Uterus (tissue), 4 donors: ENCODE data around the gene CUTA. TPM values are rescaled to one million over a fixed set of nuclear protein-coding genes. Genes with fewer than 3 reads are reported as not detected.

Experiments
- DNase-seq, 2 donors: peaks; one replicate each; pipeline ENCODE4 v3.0.0-alpha.2; 2019 to 2020
- H3K27ac ChIP-seq, 2 donors: fragments of 200-600 bp; sonication (generic); 1 replicate in 1 of 2; 2 replicates in 1 of 2; pipeline ENCODE4 v1.5.1; 2016 to 2018
- H3K27me3 ChIP-seq, 2 donors: fragments of 200-600 bp; sonication (generic); one replicate each; pipeline ENCODE4 v1.5.1; 2018 to 2019; ENCODE audit warnings: control low read depth in 1 of 2
- H3K36me3 ChIP-seq, 2 donors: fragments of 200-600 bp; sonication (generic); one replicate each; pipeline ENCODE4 v1.5.1; 2019; ENCODE audit warnings: control low read depth in 1 of 2
- H3K4me1 ChIP-seq, 2 donors: fragments of 200-600 bp; sonication (generic); one replicate each; pipeline ENCODE4 v1.5.1; 2018 to 2019; ENCODE audit warnings: control low read depth in 1 of 2
- H3K4me3 ChIP-seq, 2 donors: fragments of 200-600 bp; sonication (generic); 1 replicate in 1 of 2; 2 replicates in 1 of 2; pipeline ENCODE4 v1.5.1; 2018 to 2019; ENCODE audit warnings: mild to moderate bottlenecking in 1 of 2
- H3K9me3 ChIP-seq, 2 donors: fragments of 200-600 bp; sonication (generic); one replicate each; pipeline ENCODE4 v1.5.1; 2019; ENCODE audit warnings: control low read depth in 1 of 2
- POLR2A ChIP-seq, 2 donors: fragments of 450-650 bp; IDR thresholded peaks; one replicate each; pipeline ENCODE4 v1.6.1; 2016; ENCODE audit warnings: antibody characterized with exemption in 2 of 2, mild to moderate bottlenecking in 1 of 2, moderate library complexity in 1 of 2
- intact Hi-C: fragments of 100-400 bp; cut with DNase I; formaldehyde crosslinking; loops from one replicate; pipeline ENCODE4 v1.15.1; 2023; ENCODE audit warnings: low total_unique reads
- total RNA-seq, 4 donors: library from RNA; depleted of rRNA in 3 of 4; stranded (reverse); fragments of >200 nt in 3 of 4; gene quantifications; one replicate each; pipeline versions ENCODE4 v1.1.0 to v1.2.4, GENCODE V29; 2014 to 2023
- TF ChIP-seq, protein P1 (sequence below), 4 experiments: fragments of 200-600 bp in 2 of 4; fragments of 450-650 bp in 2 of 4; sonication (generic) in 2 of 4; IDR thresholded peaks; one replicate each; pipeline ENCODE4 v1.5.1; 2016 to 2019; ENCODE audit warnings: antibody characterized with exemption in 4 of 4, mild to moderate bottlenecking in 2 of 4, moderate library complexity in 1 of 4
- donor health status: DM: yes; HTN: yes; CAD: no.

CUTA gene
- total RNA-seq = 100 to 1,000 TPM in 1 of 4 donors, 10 to 100 TPM in 3; 10.8 to 135 (median 72.7) TPM

GRCh38 chr6:33417903-33418689, at the start of gene CUTA:
TSS of gene CUTA (minus strand) at chr6:33418107. CDS start at chr6:33418000, 107 bp downstream.
- TF ChIP-seq, protein P1, sequence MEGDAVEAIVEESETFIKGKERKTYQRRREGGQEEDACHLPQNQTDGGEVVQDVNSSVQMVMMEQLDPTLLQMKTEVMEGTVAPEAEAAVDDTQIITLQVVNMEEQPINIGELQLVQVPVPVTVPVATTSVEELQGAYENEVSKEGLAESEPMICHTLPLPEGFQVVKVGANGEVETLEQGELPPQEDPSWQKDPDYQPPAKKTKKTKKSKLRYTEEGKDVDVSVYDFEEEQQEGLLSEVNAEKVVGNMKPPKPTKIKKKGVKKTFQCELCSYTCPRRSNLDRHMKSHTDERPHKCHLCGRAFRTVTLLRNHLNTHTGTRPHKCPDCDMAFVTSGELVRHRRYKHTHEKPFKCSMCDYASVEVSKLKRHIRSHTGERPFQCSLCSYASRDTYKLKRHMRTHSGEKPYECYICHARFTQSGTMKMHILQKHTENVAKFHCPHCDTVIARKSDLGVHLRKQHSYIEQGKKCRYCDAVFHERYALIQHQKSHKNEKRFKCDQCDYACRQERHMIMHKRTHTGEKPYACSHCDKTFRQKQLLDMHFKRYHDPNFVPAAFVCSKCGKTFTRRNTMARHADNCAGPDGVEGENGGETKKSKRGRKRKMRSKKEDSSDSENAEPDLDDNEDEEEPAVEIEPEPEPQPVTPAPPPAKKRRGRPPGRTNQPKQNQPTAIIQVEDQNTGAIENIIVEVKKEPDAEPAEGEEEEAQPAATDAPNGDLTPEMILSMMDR (IDR thresholded peaks at IDR 0.05) = peak; percentile 10 to 62 (median 45)
- TF ChIP-seq POLR2A (IDR thresholded peaks at IDR 0.05) = peak; percentile 88 to 93
- Histone ChIP-seq H3K27ac (peak within 1 kb of the TSS; percentile 99), H3K4me3 (peak within 1 kb of the TSS; percentile 48 to 63), H3K4me1 (peaks cover 8 to 14% of the 10 kb centered on the region in 2 donors), H3K9me3 (no peaks in the 10 kb centered on the region), H3K27me3 (no peaks in the 10 kb centered on the region), H3K36me3 (no peaks in the 10 kb centered on the region)
- intact Hi-C loops = no loop called here
- peak; percentile 99 for DNase-seq

DNA sequence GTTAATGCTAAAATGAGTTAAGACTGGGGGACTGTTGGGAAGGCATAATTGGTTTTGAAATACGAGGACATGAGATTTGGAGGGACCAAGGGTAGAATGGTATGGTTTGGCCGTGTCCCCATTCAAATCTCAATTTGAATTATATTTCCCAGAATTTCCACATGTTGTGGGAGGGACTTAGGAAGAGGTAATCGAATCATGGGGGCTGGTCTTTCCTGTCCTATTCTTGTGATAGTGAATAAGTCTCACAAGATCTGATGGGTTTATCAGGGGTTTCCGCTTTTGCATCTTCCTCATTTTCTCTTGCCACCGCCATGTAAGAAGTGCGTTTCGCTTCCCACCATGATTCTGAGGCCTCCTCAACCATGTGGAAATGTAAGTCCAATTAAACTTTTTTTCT, 49.2 kb upstream of the CUTA start:
- no peak for TF ChIP-seq POLR2A (IDR thresholded peaks at IDR 0.05)
- TF ChIP-seq, protein P1 (IDR thresholded peaks at IDR 0.05) = no peak
- no peaks in the 10 kb centered on the region for H3K36me3 ChIP-seq
- no peaks in the 10 kb centered on the region for H3K9me3 ChIP-seq
- DNase-seq = no peak
- no peaks in the 10 kb centered on the region for H3K27me3 ChIP-seq
- no peak overlapping the region for H3K4me3 ChIP-seq
- intact Hi-C loops = no loop called here
- H3K4me1 ChIP-seq = no peaks in the 10 kb centered on the region
- no peak overlapping the region for H3K27ac ChIP-seq

DNA sequence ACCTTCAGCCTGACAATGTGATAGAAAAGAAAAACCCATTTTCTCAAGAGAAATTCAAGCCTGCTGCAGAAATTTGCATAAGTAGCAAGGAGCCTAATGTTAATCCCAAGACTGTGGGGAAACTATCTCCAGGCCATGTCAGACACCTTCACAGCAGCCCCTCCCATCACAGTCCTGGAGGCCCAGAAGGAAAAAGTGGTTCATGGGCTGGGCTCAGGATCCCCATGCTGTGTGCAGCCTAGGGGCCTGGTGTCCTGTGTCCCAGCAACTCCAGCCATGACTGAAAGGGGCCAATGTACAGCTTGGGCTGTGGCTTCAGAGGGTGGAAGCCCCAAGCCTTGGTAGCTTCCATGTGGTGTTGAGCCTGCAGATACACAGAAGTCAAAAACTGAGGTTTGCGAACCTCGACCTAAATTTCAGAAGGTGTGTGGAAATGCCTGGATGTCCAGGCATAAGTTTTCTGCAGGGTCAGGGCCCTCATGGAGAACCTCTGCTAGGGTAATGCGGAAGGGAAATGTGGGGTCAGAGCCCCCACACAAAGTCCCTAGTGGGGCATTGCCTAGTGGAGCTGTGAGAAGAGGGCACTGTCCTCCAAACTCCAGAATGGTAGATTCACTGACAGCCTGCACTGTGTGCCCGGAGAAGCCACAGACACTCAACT, 48.3 kb upstream of the CUTA start:
- Histone ChIP-seq H3K27ac (no peak overlapping the region), H3K4me1 (no peaks in the 10 kb centered on the region), H3K36me3 (no peaks in the 10 kb centered on the region), H3K4me3 (no peak overlapping the region), H3K27me3 (no peaks in the 10 kb centered on the region), H3K9me3 (no peaks in the 10 kb centered on the region)
- TF ChIP-seq, protein P1 (IDR thresholded peaks at IDR 0.05) = no peak
- no peak for TF ChIP-seq POLR2A (IDR thresholded peaks at IDR 0.05)
- intact Hi-C loops = no loop called here
- DNase-seq = no peak

DNA sequence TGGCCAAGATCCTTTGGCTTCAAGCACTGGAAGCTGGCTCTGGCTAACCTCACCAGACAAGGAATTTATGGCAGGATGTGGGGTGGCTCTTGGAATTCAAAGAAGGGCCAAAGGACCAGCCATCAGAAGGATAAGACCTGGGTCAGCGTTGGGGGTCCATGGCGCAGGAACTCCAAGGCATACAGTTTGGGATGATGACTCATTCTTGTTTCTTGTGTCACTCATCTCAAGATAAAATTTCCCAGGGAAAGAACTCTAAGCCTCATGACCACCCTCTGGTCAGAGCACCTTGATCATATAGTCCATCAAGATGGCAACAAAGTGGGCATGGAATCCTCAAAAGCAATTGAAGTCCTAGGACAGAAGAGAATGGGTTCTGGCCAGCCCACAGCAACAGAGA, 41.3 kb upstream of the CUTA start:
- Histone ChIP-seq H3K36me3 (no peaks in the 10 kb centered on the region), H3K27ac (no peak overlapping the region), H3K4me3 (no peak overlapping the region), H3K27me3 (no peaks in the 10 kb centered on the region), H3K4me1 (peaks cover 0 to 6% of the 10 kb centered on the region in 2 donors), H3K9me3 (no peaks in the 10 kb centered on the region)
- no peak for DNase-seq
- intact Hi-C loops = no loop called here
- no peak for TF ChIP-seq POLR2A (IDR thresholded peaks at IDR 0.05)
- TF ChIP-seq, protein P1 (IDR thresholded peaks at IDR 0.05) = no peak

DNA sequence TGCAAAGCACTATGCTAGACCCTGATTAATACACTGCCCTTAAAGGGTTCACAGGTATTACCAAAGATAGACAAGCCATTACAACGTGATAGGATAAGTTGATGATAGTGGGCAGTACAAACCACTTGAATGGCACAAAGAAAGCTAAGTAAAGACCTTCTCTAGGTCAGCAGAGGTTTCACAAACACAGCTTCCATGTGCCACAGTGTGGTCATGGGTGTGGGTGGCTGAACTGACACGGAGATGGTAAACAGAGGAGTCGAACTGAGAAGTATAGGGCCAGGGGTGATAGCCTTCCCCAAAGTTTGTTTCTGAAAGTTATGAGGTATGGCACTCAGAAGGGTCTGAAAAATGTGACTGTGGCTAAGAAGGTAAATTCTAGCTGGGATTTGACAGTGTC, 40.8 kb upstream of the CUTA start:
- DNase-seq = no peak
- H3K36me3 ChIP-seq = no peaks in the 10 kb centered on the region
- TF ChIP-seq POLR2A (IDR thresholded peaks at IDR 0.05) = no peak
- TF ChIP-seq, protein P1 (IDR thresholded peaks at IDR 0.05) = no peak
- peaks cover 0 to 6% of the 10 kb centered on the region in 2 donors for H3K4me1 ChIP-seq
- no peak overlapping the region for H3K4me3 ChIP-seq
- no peaks in the 10 kb centered on the region for H3K27me3 ChIP-seq
- intact Hi-C loops = no loop called here
- no peaks in the 10 kb centered on the region for H3K9me3 ChIP-seq
- H3K27ac ChIP-seq = no peak overlapping the region
